HepG2 (cell line): ENCODE measurements around the gene SLC25A25. TPM values are rescaled to one million over a fixed set of nuclear protein-coding genes. Genes with fewer than 3 reads are reported as not detected.

Source experiments
- AHR ChIP-seq: IDR thresholded peaks from 2 replicates; pipeline ENCODE4 v1.6.1; 2018; ENCODE audit warnings: missing genetic modification reagents, missing compliant biosample characterization
- AKAP8 ChIP-seq: sonication (generic); formaldehyde crosslinking; IDR thresholded peaks from 2 replicates; pipeline ENCODE4 v1.5.1; 2020; ENCODE audit warnings: mild to moderate bottlenecking, missing genetic modification reagents
- BORCS8-MEF2B ChIP-seq: sonication (generic); formaldehyde crosslinking; IDR thresholded peaks from 2 replicates; pipeline ENCODE4 v1.8.0; 2022; ENCODE audit warnings: mild to moderate bottlenecking, missing genetic modification reagents
- CBX2 ChIP-seq, 2 experiments: fragments of 200-600 bp in 1 of 2; sonication (generic); formaldehyde crosslinking in 1 of 2; IDR thresholded peaks; 2 replicates each; pipeline versions ENCODE4 v1.7.0 to v1.8.1; 2018 to 2022; ENCODE audit warnings: low read depth in 2 of 2, low read length in 1 of 2, mild to moderate bottlenecking in 1 of 2, missing genetic modification reagents in 1 of 2
- CCAR2 ChIP-seq: fragments of 200-400 bp; formaldehyde crosslinking; optimal IDR thresholded peaks from 2 replicates; pipeline ENCODE3; 2018; ENCODE audit warnings: low read depth, mild to moderate bottlenecking, low read length, moderate library complexity
- CHCHD3 ChIP-seq: sonication (generic); formaldehyde crosslinking; IDR thresholded peaks from 2 replicates; pipeline ENCODE4 v1.8.0; 2022; ENCODE audit warnings: mild to moderate bottlenecking, missing genetic modification reagents, moderate library complexity
- ETV5 ChIP-seq: IDR thresholded peaks from 2 replicates; pipeline ENCODE4 v1.6.1; 2018; ENCODE audit warnings: missing biosample characterization, missing genetic modification reagents, inconsistent platforms, borderline replicate concordance
- ETV6 ChIP-seq: sonication (generic); formaldehyde crosslinking; conservative IDR thresholded peaks from 2 replicates; pipeline ENCODE4 v1.4.0; 2020; ENCODE audit warnings: missing genetic modification reagents
- HDAC1 ChIP-seq: sonication (generic); formaldehyde crosslinking; IDR thresholded peaks from 2 replicates; pipeline ENCODE4 v1.5.1; 2020; ENCODE audit warnings: mild to moderate bottlenecking, missing genetic modification reagents
- HOXA5 ChIP-seq: sonication (generic); formaldehyde crosslinking; IDR thresholded peaks from 2 replicates; pipeline ENCODE4 v1.4.0; 2020; ENCODE audit warnings: missing genetic modification reagents
- POLR2AphosphoS2 ChIP-seq: IDR thresholded peaks from 2 replicates; pipeline ENCODE4 v1.6.1; 2011; ENCODE audit warnings: low read depth, low read length, improper control_type of control experiment
- RFXANK ChIP-seq: IDR thresholded peaks from 2 replicates; pipeline ENCODE4 v1.6.1; 2016
- TSC22D2 ChIP-seq: sonication (generic); formaldehyde crosslinking; IDR thresholded peaks from 2 replicates; pipeline ENCODE4 v1.5.1; 2020; ENCODE audit warnings: missing genetic modification reagents, mild to moderate bottlenecking, borderline replicate concordance
- XRCC5 ChIP-seq: fragments of 200-400 bp; formaldehyde crosslinking; optimal IDR thresholded peaks from 2 replicates; pipeline ENCODE3; 2017; ENCODE audit warnings: mild to moderate bottlenecking, low read length
- ZBTB20 ChIP-seq: sonication (generic); formaldehyde crosslinking; IDR thresholded peaks from 2 replicates; pipeline ENCODE4 v1.8.1; 2023; ENCODE audit warnings: missing genetic modification reagents, low read depth, mild to moderate bottlenecking, borderline replicate concordance
- ZBTB38 ChIP-seq: sonication (generic); formaldehyde crosslinking; IDR thresholded peaks from 2 replicates; pipeline ENCODE4 v1.5.1; 2020; ENCODE audit warnings: mild to moderate bottlenecking, missing genetic modification reagents
- ZBTB49 ChIP-seq: sonication (generic); formaldehyde crosslinking; IDR thresholded peaks from 2 replicates; pipeline ENCODE4 v1.4.0; 2020; ENCODE audit warnings: missing genetic modification reagents, borderline replicate concordance
- ZBTB7B ChIP-seq: sonication (generic); formaldehyde crosslinking; IDR thresholded peaks from 2 replicates; pipeline ENCODE4 v1.4.0; 2020; ENCODE audit warnings: missing genetic modification reagents
- ZEB1 ChIP-seq: IDR thresholded peaks from 2 replicates; pipeline ENCODE4 v1.6.1; 2012; ENCODE audit warnings: mild to moderate bottlenecking, low read depth, inconsistent platforms; ENCODE audit not compliant: insufficient replicate concordance
- ZNF232 ChIP-seq: sonication (generic); formaldehyde crosslinking; IDR thresholded peaks from 2 replicates; pipeline ENCODE4 v1.4.0; 2020; ENCODE audit warnings: missing genetic modification reagents, borderline replicate concordance
- ZNF337 ChIP-seq: sonication (generic); formaldehyde crosslinking; IDR thresholded peaks from 2 replicates; pipeline ENCODE4 v1.5.1; 2020; ENCODE audit warnings: missing genetic modification reagents, low read depth, mild to moderate bottlenecking, borderline replicate concordance
- ZNF350 ChIP-seq: sonication (generic); formaldehyde crosslinking; IDR thresholded peaks from 2 replicates; pipeline ENCODE4 v1.4.0; 2020; ENCODE audit warnings: mild to moderate bottlenecking, low read depth, missing genetic modification reagents, borderline replicate concordance
- ZNF460 ChIP-seq: sonication (generic); formaldehyde crosslinking; IDR thresholded peaks from 2 replicates; pipeline ENCODE4 v1.5.1; 2020; ENCODE audit warnings: missing genetic modification reagents, mild to moderate bottlenecking, borderline replicate concordance
- ZNF567 ChIP-seq: sonication (generic); formaldehyde crosslinking; IDR thresholded peaks from 2 replicates; pipeline ENCODE4 v1.8.1; 2023; ENCODE audit warnings: mild to moderate bottlenecking, missing genetic modification reagents, borderline replicate concordance
- ZNF670 ChIP-seq: sonication (generic); formaldehyde crosslinking; IDR thresholded peaks from 2 replicates; pipeline ENCODE4 v1.8.0; 2022; ENCODE audit warnings: mild to moderate bottlenecking, missing genetic modification reagents, borderline replicate concordance
- ZNF713 ChIP-seq: sonication (generic); formaldehyde crosslinking; IDR thresholded peaks from 2 replicates; pipeline ENCODE4 v1.4.0; 2020; ENCODE audit warnings: mild to moderate bottlenecking, missing genetic modification reagents
- polyA plus RNA-seq, 8 experiments: library from polyadenylated mRNA; depleted of rRNA in 3 of 8; stranded (reverse) in 7 of 8; unstranded in 1 of 8; fragments of >200 nt; fragmentation: Illumina TruSeq in 4 of 8; extraction: Trizol in 4 of 8; gene quantifications; 2 replicates each; pipeline versions ENCODE4 v1.2.1 to v1.2.3, GENCODE V29; 2011 to 2016; ENCODE audit warnings: low read depth in 4 of 8, missing spikeins in 1 of 8, mixed read lengths in 1 of 8; ENCODE audit not compliant: insufficient read depth in 1 of 8
- total RNA-seq, 5 experiments: library from RNA; depleted of rRNA; stranded (reverse); fragments of >200 nt; fragmentation: Illumina TruSeq; extraction: Trizol; gene quantifications; 2 replicates each; pipeline ENCODE4 v1.2.3, GENCODE V29; 2016; ENCODE audit warnings: low read depth in 1 of 5
- TF ChIP-seq, protein P1 (sequence below): sonication (generic); formaldehyde crosslinking; IDR thresholded peaks from 2 replicates; pipeline ENCODE4 v1.4.0; 2020; ENCODE audit warnings: low read depth, mild to moderate bottlenecking, missing genetic modification reagents

SLC25A25 gene
- total and polyA plus RNA-seq, 2 of the 13 experiments (the other 11 are each of a cell fraction or from before 2014, with no cell fraction given), result 10.5 to 24.8 TPM

GRCh38 chr9:128115187-128116103, 47.4 kb downstream of the SLC25A25 start (continued):
- TF ChIP-seq, protein P1, sequence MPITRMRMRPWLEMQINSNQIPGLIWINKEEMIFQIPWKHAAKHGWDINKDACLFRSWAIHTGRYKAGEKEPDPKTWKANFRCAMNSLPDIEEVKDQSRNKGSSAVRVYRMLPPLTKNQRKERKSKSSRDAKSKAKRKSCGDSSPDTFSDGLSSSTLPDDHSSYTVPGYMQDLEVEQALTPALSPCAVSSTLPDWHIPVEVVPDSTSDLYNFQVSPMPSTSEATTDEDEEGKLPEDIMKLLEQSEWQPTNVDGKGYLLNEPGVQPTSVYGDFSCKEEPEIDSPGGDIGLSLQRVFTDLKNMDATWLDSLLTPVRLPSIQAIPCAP (CRISPR knock-in tag), result no peak
- TF ChIP-seq ZBTB20 (CRISPR knock-in tag) (peak; percentile 92; the same call in 1 of the 2 replicates), ZNF350 (CRISPR knock-in tag) (peak; percentile 93), ETV6 (CRISPR knock-in tag) (no peak), AKAP8 (CRISPR knock-in tag) (peak; percentile 79; the same call in 1 of the 2 replicates), ZNF567 (0 out of 2 replicates have a peak, but pooled peaks have one; percentile 41), ETV5 (peak; percentile 97), ZNF670 (CRISPR knock-in tag) (peak; percentile 99), ZNF232 (CRISPR knock-in tag) (peak; percentile 87; the same call in 1 of the 2 replicates), ZEB1 (peak; percentile 99), ZBTB49 (CRISPR knock-in tag) (no peak), ZNF337 (CRISPR knock-in tag) (no peak), ZNF713 (CRISPR knock-in tag) (0 out of 2 replicates have a peak, but pooled peaks have one; percentile 14), HDAC1 (CRISPR knock-in tag) (peak; percentile 97), XRCC5 (peak; percentile 76), BORCS8-MEF2B (CRISPR knock-in tag) (peak; percentile 63; the same call in 1 of the 2 replicates), AHR (CRISPR knock-in tag) (no peak; the same call in 1 of the 2 replicates), ZBTB7B (CRISPR knock-in tag) (peak; percentile 60), CCAR2 (no peak), CBX2 (IDR thresholded peaks at IDR 0.05; ENCODE audit: low read depth, low read length) (no peak), CBX2 (CRISPR knock-in tag; IDR thresholded peaks at IDR 0.05; ENCODE audit: low read depth) (no peak), TSC22D2 (no peak), RFXANK (CRISPR knock-in tag) (no peak), HOXA5 (0 out of 2 replicates have a peak, but pooled peaks have one; percentile 83), CHCHD3 (0 out of 2 replicates have a peak, but pooled peaks have one; percentile 24), POLR2AphosphoS2 (no peak), ZNF460 (CRISPR knock-in tag) (peak; percentile 67; the same call in 1 of the 2 replicates), ZBTB38 (CRISPR knock-in tag) (peak; percentile 88)
